Stimulated activated CD8-positive, alpha-beta memory T cell treated with anti-CD3 and anti-CD28 coated beads, Interleukin-12 subunit alpha, Interleukin-12 subunit beta, amount 100 ng/mL, for 24 hours (primary cell): ENCODE results near the gene CPED1.
"Not testable (repeated sequence)": the region's sequence is repeated elsewhere in the genome, so short reads cannot be mapped to it uniquely, and the experiment has no call there.

ENCODE experiments used
- DNase-seq: peaks from one replicate; pipeline ENCODE4 v3.0.0-alpha.2; 2020; ENCODE audit errors: extremely low read depth

Gene CPED1

DNA sequence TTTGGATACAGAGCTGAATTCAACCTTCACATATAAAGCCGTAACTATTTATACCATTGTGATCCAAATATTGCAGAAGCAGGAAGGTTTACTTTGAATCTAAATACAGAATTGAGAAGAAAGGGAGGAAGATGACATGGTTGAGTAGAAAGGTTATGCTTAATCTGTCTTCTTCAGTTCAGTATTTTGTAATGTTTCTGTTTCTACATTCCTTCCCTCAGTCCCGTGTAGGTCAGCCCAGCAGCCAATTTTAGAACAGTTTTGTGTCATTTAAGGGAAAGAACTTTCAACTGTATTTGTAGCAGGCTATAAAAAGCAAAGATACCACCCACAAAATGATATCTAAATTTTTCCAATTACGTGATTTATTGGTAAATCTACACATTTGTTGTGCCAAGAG, 97.4 kb downstream of the CPED1 start:
- DNase-seq: no peak

- no peak for DNase-seq
Observed at GRCh38 chr7:121088870-121089269, 100.4 kb downstream of the CPED1 start.

- no peak for DNase-seq
Observed at GRCh38 chr7:121094829-121095228, 106.3 kb downstream of the CPED1 start.

DNA sequence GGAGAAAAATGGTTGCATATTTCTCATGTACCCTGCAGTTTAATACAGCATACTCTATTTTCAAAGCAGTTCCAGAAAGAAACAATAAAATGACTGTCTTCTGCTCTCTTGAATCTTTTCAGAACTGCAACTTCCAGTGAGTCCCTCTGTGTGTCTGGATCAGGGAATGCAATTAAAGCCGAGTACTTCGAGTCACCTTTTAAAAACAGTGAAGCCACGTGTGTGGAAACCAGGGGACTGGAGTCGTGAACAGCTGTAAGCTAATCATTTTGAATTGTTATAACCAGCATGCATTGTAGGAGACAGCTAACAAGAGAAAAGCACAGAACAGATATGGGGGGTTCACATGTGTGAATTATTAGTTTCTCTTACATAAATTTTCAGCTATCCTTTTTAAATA, 109.1 kb downstream of the CPED1 start:
- no peak for DNase-seq

GRCh38 chr7:121099572-121099971, 111.1 kb downstream of the CPED1 start:
- no peak for DNase-seq

- DNase-seq: no peak
Observed at GRCh38 chr7:121101083-121101482, 112.6 kb downstream of the CPED1 start.

- no peak for DNase-seq
Observed at GRCh38 chr7:121101621-121102020, 113.1 kb downstream of the CPED1 start.

GRCh38 chr7:121102619-121103018, 114.1 kb downstream of the CPED1 start:
- no peak for DNase-seq

GRCh38 chr7:121103086-121103485, 114.6 kb downstream of the CPED1 start:
- DNase-seq: no peak

DNA sequence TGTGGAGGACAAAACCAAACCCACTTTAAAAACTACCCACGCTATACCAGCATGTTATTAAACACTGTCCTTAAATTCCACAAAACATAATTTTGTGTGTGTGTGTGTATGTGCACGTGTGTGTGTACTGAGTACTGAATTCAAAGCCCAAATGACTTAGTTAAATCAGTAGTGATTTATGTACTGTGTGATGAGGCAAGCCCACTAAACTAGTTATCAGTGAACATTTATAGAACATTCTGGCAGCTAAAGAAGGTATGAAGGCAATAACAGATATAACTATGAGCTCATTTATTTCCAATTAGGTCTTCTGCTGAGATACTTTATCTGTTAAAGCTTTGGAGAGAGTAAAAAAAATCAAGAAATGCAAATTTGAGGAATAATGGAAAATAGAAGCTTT, 115.1 kb downstream of the CPED1 start:
- DNase-seq: no peak

GRCh38 chr7:121105262-121105661, 116.8 kb downstream of the CPED1 start:
- DNase-seq: no peak

GRCh38 chr7:121107923-121108498, 119.5 kb downstream of the CPED1 start:
- DNase-seq: no peak

GRCh38 chr7:121109145-121109544, 120.6 kb downstream of the CPED1 start:
- DNase-seq: no peak

GRCh38 chr7:121113288-121113687, 124.8 kb downstream of the CPED1 start:
- DNase-seq: no peak

DNA sequence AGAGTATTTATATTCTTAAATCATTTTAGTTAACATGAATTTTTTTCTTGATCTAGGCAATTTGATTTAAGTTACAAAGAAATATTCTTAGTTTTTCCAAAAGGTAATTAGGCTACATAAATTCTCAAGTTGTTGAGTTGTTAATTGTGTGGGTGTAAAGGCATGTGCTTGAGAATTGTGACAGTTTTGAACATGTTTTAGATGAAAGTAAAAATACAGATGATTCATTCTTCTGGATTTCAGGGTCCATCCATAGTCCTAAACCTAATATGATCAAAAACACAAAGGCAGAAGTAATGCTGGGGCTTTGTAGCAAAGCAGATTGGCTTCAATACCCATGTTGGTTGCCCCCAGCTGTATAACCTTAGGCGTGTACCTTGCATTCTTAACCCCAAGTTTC, 127.9 kb downstream of the CPED1 start:
- DNase-seq: no peak

DNA sequence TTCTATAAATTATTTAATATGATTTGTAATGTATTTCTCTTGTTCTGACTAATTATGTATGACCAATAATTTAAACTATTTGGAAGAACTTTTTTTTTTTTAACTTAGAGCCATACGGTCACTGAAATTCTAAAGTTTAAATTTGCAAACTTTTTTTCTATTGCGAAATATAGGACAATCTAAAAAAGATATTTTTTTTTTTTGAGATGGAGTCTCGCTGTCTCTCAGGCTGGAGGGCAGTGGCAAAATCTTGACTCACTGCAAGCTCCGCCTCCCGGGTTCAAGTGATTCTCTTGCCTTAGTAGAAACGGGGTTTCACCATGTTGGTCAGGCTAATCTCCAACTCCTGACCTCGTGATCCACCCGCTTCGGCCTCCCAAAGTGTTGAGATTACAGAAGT, 130.5 kb downstream of the CPED1 start:
- no peak for DNase-seq

- DNase-seq: no peak
Observed at GRCh38 chr7:121123032-121123431, 134.5 kb downstream of the CPED1 start.

DNA sequence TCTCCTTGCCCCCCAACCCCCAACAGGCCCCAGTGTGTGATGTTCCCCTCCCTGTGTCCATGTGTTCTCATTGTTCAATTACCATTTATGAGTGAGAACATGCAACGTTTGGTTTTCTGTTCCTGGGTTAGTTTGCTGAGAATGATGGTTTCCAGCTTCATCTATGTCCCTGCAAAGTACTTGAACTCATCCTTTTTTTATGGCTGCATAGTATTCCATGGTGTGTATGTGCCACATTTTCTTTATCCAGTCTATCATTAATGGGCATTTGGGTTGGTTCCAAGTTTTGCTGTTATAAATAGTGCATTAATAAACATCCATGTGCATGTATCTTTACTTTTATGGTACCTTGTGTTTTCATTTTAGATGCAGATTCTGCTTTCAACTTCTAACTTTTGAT, 136.9 kb downstream of the CPED1 start:
- not testable (repeated sequence) for DNase-seq

DNA sequence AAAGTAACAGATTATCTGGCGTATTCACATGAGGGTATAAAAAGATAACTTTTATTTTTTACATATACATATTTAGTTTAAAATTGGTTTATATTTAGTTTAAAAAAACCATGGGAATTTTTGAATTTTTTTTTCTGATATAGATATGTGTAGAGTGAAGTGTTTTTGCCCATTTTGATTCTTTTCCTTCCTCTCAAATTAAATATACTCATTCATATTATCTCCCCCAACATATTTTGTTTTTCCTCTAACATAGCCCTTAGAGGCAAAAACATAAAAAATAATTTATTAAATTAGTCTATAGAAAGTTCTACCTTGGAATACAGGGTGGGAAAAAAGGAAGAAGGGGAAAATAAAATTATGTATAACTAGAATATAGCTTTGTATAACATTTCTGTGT, 137.7 kb downstream of the CPED1 start:
- no peak for DNase-seq

DNA sequence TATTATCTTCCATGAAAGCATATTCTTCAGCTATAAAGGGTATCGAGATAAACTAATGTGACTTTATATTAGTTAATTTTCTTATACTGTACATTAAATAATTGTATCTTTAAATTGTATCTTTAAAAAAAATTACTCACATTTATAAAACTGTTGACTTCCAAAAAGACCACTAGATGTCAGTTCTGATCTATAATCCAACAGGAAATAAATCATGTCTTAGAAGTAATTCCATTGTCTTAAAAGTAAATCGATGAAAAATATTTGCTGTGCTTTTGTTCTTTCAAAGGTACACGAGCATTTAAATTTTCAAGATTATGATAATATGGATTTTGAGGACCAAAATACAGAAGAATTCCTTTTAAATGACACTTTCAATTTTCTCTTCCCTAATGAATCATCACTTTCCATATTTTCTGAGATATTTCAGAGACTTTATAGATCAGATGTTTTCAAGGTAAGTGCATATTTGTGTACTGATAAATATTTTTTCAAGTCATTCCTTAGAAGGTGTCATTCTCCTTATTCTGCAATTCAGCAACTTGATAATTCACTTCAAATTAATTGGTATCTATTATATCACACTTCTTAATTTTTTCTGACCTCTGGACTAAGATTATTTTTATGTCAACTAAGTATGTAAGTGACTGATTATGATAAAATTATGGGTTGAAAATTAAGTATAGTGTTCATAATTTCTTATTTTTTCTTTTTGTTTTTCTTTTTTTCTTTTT, 138.5 kb downstream of the CPED1 start:
- no peak for DNase-seq

- DNase-seq: no peak
Observed at GRCh38 chr7:121132940-121133339, 144.4 kb downstream of the CPED1 start.

DNA sequence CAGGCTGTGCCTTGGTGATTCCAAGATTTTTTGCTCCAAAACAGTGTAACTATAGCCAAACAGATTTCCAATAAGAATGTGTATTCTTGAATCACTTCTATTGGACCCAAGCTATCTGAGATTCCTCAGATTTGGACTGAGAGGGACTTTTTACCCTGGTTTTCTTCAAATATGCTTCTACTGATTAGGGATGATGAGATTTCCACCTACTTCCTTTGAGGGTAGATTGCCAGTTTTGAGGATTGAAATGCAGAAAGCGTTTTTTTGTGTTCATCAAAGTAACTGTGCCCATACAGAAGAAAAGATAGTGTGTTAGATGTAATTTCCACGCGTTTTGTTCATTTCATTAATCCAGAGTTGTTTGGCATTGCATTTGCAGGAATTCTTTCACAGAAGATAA, 144.9 kb downstream of the CPED1 start:
- DNase-seq: no peak

DNA sequence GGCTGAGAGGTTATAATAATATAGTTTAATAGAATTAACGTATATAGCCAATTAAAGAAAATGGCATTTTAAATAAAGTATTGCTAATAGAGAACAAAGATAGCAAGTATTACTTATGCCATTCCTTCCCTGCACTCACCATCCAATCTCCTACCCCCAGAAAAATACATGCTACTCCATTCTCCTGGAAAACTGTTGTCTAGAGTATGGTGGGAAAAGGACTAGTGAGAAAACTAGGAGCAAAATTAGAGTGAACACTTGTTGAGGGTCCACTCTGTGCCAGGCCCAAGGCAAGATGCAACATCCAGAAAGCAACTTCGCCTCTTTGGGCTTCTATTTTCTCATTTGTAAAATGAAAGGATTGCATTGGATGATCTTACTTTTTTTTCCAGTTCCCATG, 149.1 kb downstream of the CPED1 start:
- no peak for DNase-seq
